Measurements from ENCODE around the gene KIF3C.
"Not testable (repeated sequence)": the region's sequence is repeated elsewhere in the genome, so short reads cannot be mapped to it uniquely, and the experiment has no call there.

KIF3C gene

GRCh38 chr2:25958611-25959010 is 23.7 kb downstream of the KIF3C start:
- not testable (repeated sequence) for DNase-seq

- DNase-seq: no peak
Observed at GRCh38 chr2:25957743-25958142, 24.6 kb downstream of the KIF3C start.

DNA sequence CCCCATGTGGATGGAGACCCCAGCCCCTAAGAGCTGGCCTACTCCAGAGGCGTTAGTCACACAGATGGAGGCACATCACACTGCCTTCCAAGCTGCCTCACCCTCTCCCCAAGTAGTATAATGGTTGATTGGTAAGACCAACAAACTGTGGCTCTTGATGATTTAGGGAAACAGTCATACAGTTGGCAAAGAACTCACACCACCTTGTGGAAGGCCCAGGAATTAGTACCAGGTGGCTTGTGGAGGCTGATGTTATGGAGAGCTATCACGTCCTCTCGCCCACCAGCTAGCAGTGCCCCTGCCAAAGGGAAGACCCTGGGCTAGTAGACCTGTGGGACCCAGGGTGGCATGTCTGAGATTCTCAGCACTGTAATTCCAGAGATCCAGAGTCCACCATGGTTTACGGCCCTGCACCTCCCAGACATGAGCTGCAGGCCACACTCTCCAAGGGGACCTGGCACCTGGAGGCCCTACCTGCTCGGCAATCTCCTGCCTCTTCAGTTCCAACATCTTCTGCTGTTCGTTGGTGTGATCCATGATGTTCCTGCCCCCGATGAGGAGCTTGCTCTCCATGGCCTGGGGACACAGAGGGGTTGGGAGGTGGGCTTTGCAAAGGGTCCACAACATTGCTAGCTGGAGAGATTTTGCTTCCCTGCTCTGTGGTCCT is 26.3 kb downstream of the KIF3C start:
- DNase-seq: no peak

DNA sequence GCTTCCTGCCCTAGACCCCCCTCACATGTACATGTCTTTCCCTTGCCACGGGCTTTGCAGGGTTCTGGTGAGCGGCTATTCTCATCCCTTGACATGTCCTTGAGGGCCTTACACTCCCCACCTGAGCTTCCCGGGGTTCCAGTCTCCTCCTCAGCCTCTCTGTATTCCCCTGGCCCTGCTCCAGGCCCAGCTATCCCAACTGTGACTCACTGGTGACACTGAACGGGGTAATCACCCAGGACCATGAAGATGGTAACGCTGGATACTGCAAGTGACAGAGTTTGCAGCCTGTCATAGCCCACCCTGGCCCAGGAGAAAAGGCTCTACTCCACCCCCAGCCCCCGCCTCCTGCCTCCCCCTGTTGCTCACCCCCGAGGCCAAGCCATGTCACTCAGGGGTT is 27.3 kb downstream of the KIF3C start:
- DNase-seq: no peak

- no peak for DNase-seq
Observed at GRCh38 chr2:25954199-25954752, 28.0 kb downstream of the KIF3C start.

- peak; percentile 75 to 84 for DNase-seq
Observed at GRCh38 chr2:25951071-25951547, 31.2 kb downstream of the KIF3C start.

- no peak for DNase-seq
Observed at GRCh38 chr2:25948437-25948836, 33.9 kb downstream of the KIF3C start.

DNA sequence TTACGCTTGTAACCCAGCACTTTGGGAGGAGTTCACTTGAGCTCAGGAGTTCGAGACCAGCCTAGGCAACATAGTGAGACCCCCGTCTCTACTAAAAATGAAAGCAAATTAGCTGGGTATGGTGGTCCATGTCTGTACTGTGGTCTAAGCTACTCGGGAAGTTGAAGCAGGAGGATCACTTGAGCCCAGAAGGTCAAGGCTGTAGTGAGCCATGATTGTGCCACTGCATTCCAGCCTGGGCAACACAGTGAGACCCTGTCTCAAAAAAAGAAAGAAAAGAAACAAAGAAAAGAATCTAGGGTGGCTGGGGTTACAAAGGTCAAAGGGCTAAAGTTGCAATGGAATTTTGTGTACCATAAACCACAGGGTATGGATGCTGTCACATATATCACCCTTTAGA is 41.3 kb downstream of the KIF3C start:
- DNase-seq: no peak

- no peak for DNase-seq
Observed at GRCh38 chr2:25939257-25939668, 43.0 kb downstream of the KIF3C start.

DNA sequence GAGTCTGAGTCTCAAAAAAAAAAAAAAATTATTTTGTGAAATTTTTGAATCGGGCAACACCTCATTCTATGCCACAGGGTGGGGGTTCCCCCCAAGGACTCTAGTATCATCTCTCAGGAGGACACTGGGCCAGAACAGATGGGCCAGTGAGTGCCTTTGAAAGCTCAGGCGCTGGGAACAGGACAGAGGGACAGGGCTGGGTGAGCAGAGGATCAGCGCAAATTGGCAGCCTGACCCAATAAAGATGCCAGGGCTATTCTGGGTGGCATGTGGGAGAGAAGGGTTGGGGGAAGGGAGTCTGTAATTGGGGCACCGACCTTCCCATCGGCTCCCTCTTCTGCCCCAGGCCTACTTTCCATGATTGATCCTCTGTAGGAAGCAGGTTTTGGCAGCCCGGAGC is 44.0 kb downstream of the KIF3C start:
- no peak for DNase-seq

DNA sequence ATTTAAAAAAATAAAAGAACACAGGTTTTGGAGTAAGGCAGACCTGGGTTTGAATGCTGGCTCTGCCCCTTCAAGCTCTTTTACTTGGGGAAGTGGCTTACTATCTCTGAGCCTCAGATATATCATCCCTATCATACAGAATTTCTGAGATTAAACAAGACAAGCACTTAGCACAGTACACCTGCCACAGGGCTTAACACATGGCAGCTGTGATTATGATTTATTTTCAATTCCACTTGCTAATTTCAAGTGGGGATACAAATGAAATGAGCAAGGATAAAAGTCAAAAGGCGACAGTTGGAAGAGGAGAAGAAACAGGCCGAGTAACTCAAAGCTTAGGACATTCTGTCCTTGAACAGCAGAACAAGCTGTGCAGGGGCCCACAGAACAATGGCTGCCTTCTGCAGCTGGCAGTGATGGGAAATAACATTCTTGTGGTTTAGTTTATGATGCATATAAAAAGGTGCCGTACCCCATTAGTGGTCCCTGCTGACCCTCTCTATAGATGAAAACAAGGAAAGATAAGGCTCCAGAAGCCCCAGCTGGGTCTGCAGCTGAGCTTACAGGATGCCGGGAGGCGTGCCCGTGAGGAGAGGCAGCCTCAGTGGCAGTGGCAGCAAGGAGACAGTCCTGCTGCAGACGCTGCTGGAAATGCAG is 45.3 kb downstream of the KIF3C start:
- DNase-seq: no peak

- no peak for DNase-seq
Observed at GRCh38 chr2:25933622-25934021, 48.7 kb downstream of the KIF3C start.

GRCh38 chr2:25929789-25930473 is 52.4 kb downstream of the KIF3C start:
- no peak for DNase-seq

GRCh38 chr2:25928668-25929067 is 53.6 kb downstream of the KIF3C start:
- DNase-seq: no peak

GRCh38 chr2:25926984-25927756 is 55.1 kb downstream of the KIF3C start:
- DNase-seq: peak; percentile 58 to 71

DNA sequence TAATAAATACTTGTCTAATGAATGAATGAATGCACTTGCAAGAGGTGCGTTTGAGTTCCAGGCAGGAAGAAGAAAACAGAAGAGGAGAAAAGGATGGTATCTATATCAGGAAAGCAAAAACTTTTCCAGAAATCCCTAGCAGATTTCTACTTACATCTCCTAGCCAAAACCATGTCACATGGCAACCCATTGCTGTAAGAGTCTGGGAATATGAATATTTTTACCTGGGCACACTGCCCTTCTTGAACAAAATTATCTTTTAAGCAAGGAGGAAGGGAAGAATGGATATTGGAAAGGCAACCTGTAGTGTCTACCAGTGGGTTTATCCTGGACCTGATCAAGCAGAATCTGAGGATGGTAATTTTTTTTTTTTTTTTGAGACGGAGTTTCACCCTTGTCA is 59.8 kb downstream of the KIF3C start:
- no peak for DNase-seq

DNA sequence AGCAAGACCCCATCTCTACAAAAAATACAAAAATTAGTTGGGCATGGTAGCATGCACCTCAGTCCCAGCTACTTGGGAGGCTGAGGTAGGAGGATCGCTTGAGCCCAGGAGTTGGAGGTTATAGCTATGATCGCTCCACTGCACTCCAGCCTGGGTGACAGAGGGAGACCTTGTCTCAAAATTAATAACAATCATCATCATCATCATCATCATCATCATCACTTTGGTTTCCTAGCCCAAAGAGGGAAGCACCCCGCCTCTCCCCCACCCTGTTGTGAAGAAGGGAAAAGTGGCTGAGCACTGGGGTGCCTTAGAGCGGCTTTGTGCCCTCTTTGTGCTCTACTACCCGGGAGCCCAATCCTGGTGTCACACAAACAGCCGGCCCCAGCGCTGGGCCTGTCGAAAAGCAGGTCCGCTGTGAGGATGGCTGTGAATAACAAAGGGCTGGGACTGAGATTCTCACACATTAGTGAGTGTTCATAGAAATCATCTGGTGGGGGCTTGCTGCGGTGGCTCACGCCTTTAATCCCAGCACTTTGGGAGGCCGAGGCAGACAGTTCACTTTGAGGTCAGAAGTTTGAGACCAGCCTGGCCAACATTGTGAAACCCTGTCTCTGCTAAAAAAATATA is 61.4 kb downstream of the KIF3C start:
- no peak for DNase-seq

- no peak for DNase-seq
Observed at GRCh38 chr2:25920336-25920735, 62.0 kb downstream of the KIF3C start.

DNA sequence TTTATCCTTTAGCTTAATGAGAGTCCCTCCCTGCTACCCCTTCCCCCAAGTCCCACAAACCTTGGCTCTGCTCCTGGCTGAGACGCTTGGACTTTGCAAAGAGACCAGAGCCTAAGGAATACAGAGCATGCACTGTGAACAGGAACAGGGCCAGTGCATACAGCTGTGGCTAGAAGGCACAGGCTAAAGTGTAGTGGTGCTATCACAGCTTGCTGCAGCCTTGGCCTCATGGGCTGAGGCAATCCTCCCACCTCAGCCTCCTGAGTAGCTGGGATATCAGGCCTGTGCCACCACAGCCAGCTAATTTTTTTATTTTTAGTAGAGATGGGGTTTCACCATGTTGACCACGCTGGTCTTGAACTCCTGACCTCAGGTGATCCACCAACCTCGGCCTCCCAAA is 64.5 kb downstream of the KIF3C start:
- no peak for DNase-seq

DNA sequence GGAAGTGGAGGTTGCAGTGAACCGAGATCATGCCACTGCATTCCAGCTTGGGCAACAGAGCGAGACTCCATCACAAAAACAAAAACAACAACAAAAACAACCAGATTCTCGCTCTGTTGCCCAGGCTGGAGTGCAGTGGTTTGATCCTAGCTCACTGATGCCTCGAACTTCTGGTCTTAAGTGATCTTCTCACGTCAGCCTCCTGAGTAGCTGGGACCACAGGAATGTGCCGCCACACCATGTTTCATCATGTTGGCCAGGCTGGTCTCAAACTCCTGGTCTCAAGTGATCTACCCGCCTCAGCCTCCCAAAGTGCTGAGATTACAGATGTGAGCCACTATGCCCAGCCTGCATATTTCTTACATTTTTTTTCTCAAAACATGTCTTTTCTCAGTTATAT is 64.9 kb downstream of the KIF3C start:
- not testable (repeated sequence) for DNase-seq

GRCh38 chr2:25915944-25916772 is 66.1 kb downstream of the KIF3C start:
- peak in 1 of 2 donors; percentile 6 for DNase-seq
